Measurements from ENCODE around the gene PLA2G6. TPM values are rescaled to one million over a fixed set of nuclear protein-coding genes. Genes with fewer than 3 reads are reported as not detected.

Gene PLA2G6
- total and polyA plus RNA-seq, 9 of the 15 experiments (the other 6 are each of a cell fraction or from before 2014, with no cell fraction given), result 0.11 to 12.2 (median 9.7) TPM

DNA sequence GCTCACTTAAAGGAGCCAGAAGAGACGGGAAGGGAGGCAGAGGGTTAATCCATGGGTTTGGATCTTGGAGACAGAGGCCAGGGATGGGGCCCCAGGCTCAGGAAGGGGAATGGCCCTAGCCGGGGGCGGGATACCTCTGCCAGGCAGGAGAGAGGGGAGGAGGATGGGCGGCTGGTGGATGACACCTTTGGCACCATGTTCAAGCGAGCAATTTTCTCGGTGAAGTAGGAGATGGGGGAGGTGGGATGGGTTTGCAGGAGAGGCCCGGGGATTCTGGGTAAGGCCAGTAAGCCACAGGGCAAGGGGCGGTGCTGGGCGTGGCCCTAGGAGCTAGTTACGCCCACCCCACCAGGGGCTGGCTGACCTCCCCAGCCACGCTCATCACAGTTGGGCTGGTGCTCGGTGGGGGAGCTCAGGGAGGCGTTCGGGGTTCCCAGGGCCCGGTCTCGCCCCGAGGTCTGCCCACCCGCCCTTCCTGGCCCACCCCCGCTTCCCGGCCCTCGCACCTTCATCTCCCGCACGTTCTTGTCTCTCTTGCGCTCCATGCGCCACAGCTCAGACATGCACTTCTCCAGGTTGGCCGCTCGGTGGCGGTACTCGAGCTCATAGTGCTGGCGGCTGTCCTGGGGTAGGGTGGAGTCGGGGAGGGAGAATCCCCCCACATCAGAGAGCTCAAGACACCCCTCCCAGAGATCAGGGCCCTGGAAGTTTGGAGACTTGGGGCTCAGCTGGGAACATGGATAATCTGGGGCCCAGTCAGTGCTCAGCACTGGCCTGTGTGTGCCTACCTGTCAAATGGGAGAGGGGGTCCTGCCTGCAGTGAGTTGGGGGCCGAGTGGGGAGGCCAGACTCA is 83.8 kb downstream of the PLA2G6 start (continued):
- no peak for TF ChIP-seq CHD7 (IDR thresholded peaks at IDR 0.05; ENCODE audit: low read depth, low read length)
- no peak for TF ChIP-seq SETDB1 (IDR thresholded peaks at IDR 0.05; ENCODE audit: low read length)
- TF ChIP-seq HDGF (IDR thresholded peaks at IDR 0.05), result no peak
- TF ChIP-seq, protein P1, sequence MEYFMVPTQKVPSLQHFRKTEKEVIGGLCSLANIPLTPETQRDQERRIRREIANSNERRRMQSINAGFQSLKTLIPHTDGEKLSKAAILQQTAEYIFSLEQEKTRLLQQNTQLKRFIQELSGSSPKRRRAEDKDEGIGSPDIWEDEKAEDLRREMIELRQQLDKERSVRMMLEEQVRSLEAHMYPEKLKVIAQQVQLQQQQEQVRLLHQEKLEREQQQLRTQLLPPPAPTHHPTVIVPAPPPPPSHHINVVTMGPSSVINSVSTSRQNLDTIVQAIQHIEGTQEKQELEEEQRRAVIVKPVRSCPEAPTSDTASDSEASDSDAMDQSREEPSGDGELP (CRISPR knock-in tag; IDR thresholded peaks at IDR 0.05; ENCODE audit: borderline replicate concordance), result peak; percentile 36; the same call in 1 of the 2 replicates
- 0 out of 2 replicates have a peak, but pooled peaks have one; percentile 61 for TF ChIP-seq CBX1 (IDR thresholded peaks at IDR 0.05; ENCODE audit: low read depth)
- TF ChIP-seq, protein P2, sequence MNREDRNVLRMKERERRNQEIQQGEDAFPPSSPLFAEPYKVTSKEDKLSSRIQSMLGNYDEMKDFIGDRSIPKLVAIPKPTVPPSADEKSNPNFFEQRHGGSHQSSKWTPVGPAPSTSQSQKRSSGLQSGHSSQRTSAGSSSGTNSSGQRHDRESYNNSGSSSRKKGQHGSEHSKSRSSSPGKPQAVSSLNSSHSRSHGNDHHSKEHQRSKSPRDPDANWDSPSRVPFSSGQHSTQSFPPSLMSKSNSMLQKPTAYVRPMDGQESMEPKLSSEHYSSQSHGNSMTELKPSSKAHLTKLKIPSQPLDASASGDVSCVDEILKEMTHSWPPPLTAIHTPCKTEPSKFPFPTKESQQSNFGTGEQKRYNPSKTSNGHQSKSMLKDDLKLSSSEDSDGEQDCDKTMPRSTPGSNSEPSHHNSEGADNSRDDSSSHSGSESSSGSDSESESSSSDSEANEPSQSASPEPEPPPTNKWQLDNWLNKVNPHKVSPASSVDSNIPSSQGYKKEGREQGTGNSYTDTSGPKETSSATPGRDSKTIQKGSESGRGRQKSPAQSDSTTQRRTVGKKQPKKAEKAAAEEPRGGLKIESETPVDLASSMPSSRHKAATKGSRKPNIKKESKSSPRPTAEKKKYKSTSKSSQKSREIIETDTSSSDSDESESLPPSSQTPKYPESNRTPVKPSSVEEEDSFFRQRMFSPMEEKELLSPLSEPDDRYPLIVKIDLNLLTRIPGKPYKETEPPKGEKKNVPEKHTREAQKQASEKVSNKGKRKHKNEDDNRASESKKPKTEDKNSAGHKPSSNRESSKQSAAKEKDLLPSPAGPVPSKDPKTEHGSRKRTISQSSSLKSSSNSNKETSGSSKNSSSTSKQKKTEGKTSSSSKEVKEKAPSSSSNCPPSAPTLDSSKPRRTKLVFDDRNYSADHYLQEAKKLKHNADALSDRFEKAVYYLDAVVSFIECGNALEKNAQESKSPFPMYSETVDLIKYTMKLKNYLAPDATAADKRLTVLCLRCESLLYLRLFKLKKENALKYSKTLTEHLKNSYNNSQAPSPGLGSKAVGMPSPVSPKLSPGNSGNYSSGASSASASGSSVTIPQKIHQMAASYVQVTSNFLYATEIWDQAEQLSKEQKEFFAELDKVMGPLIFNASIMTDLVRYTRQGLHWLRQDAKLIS (CRISPR knock-in tag; IDR thresholded peaks at IDR 0.05), result no peak
- peak; percentile 31 for TF ChIP-seq CXXC5 (CRISPR knock-in tag; IDR thresholded peaks at IDR 0.05)
- TF ChIP-seq CHCHD3 (CRISPR knock-in tag; IDR thresholded peaks at IDR 0.05), result no peak
- TF ChIP-seq L3MBTL2 (IDR thresholded peaks at IDR 0.05), result peak; percentile 98
- no peak for TF ChIP-seq ZNF124 (CRISPR knock-in tag; IDR thresholded peaks at IDR 0.05)

Measured in K562 (cell line).